ENCODE results near the gene MICU1.

DNA sequence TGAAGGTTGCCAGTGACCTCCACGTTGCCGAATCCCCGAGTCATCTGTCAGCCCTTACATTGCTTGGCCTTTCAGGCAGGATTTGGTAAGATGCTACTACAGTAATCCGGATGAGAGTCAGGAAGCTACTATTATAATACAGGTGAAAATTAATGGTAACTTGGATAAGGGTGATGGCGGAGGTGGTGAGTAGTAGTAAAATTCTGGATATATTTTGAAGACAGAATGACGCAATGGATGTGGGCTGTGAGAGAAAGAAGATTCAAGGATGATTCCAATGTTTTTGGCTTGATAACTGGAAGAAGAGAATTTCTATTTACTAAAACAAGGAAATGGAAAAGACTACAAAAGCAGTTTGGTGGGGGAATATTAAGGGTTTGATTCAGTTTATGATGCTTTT, 269.8 kb downstream of the MICU1 start:
- TF ChIP-seq, protein P1, sequence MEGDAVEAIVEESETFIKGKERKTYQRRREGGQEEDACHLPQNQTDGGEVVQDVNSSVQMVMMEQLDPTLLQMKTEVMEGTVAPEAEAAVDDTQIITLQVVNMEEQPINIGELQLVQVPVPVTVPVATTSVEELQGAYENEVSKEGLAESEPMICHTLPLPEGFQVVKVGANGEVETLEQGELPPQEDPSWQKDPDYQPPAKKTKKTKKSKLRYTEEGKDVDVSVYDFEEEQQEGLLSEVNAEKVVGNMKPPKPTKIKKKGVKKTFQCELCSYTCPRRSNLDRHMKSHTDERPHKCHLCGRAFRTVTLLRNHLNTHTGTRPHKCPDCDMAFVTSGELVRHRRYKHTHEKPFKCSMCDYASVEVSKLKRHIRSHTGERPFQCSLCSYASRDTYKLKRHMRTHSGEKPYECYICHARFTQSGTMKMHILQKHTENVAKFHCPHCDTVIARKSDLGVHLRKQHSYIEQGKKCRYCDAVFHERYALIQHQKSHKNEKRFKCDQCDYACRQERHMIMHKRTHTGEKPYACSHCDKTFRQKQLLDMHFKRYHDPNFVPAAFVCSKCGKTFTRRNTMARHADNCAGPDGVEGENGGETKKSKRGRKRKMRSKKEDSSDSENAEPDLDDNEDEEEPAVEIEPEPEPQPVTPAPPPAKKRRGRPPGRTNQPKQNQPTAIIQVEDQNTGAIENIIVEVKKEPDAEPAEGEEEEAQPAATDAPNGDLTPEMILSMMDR (IDR thresholded peaks at IDR 0.05), result no peak
- TF ChIP-seq POLR2A (IDR thresholded peaks at IDR 0.05), result no peak
